Muscle of back (tissue), 11 donors: ENCODE data around the gene SMG9. TPM values are rescaled to one million over a fixed set of nuclear protein-coding genes. Genes with fewer than 3 reads are reported as not detected.

ENCODE experiments used
- DNase-seq, 3 donors: peaks; one replicate each; pipeline versions ENCODE4 v3.0.0 to v3.0.0-alpha.2; 2013
- polyA plus RNA-seq, 10 donors: library from polyadenylated mRNA; unstranded; fragments of 120-200 nt; gene quantifications; one replicate each; pipeline ENCODE4 v1.2.1, GENCODE V29; 2013; ENCODE audit not compliant: insufficient read length in 10 of 10

Gene SMG9
- polyA plus RNA-seq, 10 donors: 26.4 to 50.0 (median 33.7) TPM

- no peak for DNase-seq
These were observed 4.8 kb upstream of the SMG9 start for GRCh38 chr19:43759515-43759914.

GRCh38 chr19:43755256-43755801 lies 567 bp upstream of the SMG9 start:
- DNase-seq: peak; percentile 79 to 91 (median 88)

DNA sequence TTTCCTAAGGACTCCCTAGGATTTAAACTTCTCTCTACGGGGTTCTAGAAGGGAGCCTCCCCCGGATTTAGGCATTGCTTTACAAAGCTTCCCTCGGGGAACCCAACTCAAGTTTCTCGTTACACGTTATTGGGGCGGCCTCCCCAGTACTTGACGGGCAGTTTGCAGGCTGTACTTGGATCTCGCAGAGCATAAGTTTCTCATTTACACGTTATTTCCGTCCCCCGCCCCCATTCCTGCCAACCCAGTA lies 584 bp downstream of the SMG9 start:
- DNase-seq: no peak

- no peak for DNase-seq
These were observed 2.4 kb downstream of the SMG9 start for GRCh38 chr19:43752287-43752875.

- no peak for DNase-seq
These were observed 3.1 kb downstream of the SMG9 start for GRCh38 chr19:43751466-43752220.

DNA sequence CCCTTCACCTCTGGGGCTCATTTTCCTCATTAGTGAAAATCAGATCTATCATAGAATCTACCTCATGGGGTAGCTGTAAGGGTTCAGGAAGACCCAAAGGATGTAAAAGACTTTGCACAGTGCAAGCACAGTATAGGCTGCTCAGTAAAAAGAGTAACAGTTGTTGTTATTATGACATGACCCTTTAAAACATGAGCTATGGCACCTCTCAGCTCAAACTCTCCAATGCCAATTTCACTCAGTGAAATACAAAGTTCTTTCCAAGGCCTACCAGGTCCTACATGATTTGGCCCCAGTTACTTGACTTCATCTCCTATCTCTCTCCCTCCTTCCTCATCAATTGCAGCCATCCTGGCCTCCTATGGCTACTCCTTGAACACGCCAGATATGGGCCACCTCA lies 4.9 kb downstream of the SMG9 start:
- no peak for DNase-seq

GRCh38 chr19:43749152-43749551 lies 5.6 kb downstream of the SMG9 start:
- DNase-seq: no peak

DNA sequence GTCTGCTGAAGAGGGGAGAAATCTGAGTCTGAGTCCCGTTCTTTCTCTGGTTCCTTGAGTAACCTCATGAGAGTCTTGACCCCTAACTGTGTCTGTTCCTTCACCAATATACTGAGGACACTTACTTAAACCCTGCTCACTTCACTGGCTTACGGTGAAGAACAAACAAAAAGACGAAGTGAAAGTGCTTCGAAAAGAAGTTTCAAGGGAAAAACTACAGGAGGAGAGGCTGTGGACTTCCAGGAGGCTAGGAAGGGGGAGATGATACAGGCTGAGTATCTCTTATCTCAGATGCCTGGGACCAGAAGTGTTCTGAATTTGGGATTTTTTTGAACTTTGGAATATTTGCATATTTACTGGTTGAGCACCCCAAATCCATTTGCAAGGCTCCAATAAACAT lies 6.1 kb downstream of the SMG9 start:
- DNase-seq: no peak

- no peak for DNase-seq
These were observed 6.6 kb downstream of the SMG9 start for GRCh38 chr19:43748205-43748594.

GRCh38 chr19:43747557-43748204 lies 7.1 kb downstream of the SMG9 start:
- DNase-seq: no peak

GRCh38 chr19:43743059-43743458 lies 11.7 kb downstream of the SMG9 start:
- DNase-seq: peak in 1 of 3 donors; percentile 44

GRCh38 chr19:43741075-43741825 lies 13.5 kb downstream of the SMG9 start:
- DNase-seq: no peak

DNA sequence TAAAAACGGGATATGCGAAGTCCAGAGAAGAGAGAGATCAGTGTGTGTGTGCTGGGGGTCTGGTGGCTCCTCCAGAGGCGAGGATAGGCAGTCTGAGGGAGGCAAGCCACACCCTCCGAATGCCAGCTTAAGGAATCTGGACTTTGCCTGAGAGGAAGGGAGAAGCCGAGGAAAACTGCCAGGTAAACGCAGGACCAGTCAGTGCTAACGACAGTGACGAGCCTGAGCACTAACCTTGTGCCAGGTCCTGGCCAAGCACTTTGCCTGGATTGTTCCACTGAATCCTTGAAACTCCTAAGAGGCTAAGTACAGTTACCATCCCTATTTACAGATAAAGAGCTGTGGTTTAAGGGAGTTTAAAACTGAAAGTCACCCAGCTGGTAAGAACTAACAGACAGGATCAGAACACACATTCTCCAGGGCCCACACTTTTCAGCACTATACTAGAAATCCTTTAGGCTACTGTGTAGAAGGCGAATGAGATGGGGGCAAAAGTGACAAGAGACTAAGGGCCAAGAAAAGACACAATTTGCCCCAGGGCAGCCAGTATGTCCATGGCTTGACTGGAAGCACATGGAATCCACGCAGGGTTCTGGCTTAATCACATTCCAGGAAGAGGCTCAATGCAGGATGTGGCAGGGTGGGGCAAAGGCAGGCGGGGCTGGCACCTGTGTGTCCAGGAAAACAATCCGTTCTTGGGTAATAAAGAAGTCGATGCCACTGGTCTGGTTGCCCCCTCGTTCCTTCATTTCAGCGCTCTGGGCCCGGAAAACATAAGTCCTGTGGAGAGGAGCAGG lies 15.1 kb downstream of the SMG9 start:
- no peak for DNase-seq

- no peak for DNase-seq
These were observed 16.0 kb downstream of the SMG9 start for GRCh38 chr19:43738780-43739211.

- DNase-seq: no peak
These were observed 18.8 kb downstream of the SMG9 start for GRCh38 chr19:43735957-43736356.

- DNase-seq: no peak
These were observed 19.7 kb downstream of the SMG9 start for GRCh38 chr19:43735013-43735412.

GRCh38 chr19:43731846-43732245 lies 22.9 kb downstream of the SMG9 start:
- DNase-seq: no peak

DNA sequence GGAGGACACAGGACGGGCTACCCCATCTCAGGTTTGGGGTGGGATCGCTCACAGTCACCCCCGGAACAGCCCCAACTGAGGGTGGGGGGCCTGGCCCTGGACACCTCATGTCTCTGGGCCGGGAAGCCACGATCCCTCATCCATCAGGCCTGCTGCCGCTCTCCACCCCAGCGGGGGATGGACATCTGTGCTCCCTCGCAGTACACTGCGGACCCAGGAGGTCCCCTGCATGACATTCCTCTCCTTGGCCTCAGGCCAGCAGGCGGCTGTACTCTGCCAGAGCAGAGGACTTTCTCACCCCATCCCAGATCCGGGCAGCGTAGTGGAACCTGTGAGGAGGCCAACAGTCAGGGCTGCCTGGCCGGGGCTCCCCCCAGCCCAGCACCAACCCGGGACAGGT lies 23.4 kb downstream of the SMG9 start:
- no peak for DNase-seq

DNA sequence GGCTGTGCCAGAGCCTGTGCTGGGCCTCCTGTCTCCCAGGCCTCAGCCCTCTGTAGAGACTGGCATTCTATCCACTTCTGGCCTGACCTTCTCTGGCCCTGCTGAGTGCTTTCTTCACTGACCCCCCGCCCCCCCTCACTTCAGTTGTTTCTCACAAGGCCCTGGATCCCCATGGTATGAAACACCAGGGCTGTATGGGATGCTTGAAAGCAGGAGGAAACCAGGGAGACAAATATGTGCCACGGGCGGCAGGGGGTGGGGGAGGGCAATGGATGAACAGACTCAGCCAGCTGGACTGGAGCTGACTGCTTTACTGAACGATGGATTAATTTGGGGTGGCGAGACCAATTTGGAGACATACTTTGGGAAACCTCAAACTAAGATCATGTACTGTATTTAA lies 24.8 kb downstream of the SMG9 start:
- no peak for DNase-seq

DNA sequence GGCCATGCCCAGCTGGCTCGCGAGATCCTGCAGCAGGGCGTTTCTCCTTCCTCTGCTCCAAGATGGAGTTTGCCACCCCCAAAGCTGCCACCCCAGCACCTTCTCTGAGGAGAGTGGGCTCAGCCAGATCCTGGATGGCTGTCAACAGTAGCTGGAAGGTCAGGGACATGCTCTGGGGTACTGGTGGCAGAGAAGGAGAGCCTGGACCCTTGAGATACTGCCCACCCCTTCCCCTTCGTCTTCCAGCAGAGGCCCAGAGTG lies 27.2 kb downstream of the SMG9 start:
- no peak for DNase-seq

DNA sequence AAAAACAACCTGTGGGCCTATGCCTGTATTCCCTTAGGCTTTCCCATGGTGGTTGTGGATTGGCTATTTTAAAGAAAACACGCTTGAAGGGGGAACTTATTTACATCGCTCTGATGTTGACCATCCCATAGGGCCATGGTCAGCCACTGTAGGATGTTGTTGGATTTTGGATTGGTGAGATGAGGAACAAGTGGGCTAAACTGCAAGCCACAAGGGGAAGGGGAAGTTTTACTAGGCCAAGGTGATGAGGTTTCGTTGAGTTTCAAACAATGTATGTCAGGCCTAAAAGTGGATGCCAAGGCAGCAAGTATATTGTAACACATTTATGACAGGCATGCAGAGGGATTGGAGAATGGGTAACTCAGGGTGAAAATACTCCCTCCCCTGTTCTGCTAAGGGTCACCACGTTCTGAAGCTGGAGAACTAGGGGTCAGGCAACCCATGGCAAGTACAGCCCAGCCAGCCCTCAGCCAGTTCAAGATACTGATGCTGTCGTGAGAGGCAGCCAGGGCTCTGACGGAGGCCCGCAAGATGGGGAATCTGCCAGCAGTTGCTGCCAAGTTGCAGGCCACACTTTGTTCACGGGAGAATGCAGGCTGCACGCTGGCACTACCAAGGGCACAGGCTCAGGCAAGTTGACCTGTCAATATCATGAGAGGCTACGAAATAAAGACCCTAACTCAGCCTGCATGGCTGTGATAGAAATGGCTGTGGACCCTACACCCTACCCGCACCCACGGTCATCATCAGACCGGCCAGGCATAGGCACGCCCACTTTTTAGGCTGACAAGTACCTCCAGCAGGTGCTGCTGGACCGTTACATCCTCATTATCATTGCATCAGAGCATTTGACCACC lies 27.8 kb downstream of the SMG9 start:
- DNase-seq: no peak
